HG03095 (cell line): ENCODE data around the gene ACY1.

Experiments
- ATAC-seq: cut with Tn5 transposase; IDR thresholded peaks from one replicate; pipeline ENCODE4 v1.9.1; 2021; ENCODE audit warnings: moderate library complexity; ENCODE audit not compliant: unreplicated experiment

Gene ACY1

GRCh38 chr3:51945926-51946705 lies 37.2 kb upstream of the ACY1 start:
- ATAC-seq = no peak

- ATAC-seq = no peak
Measured at GRCh38 chr3:51946796-51947195, 36.5 kb upstream of the ACY1 start.

- no peak for ATAC-seq
Measured at GRCh38 chr3:51947215-51947900, 36.0 kb upstream of the ACY1 start.

GRCh38 chr3:51948016-51948580 lies 35.2 kb upstream of the ACY1 start:
- no peak for ATAC-seq

- ATAC-seq = no peak
Measured at GRCh38 chr3:51949121-51949520, 34.2 kb upstream of the ACY1 start.

GRCh38 chr3:51950899-51951298 lies 32.4 kb upstream of the ACY1 start:
- no peak for ATAC-seq

GRCh38 chr3:51953445-51953844 lies 29.9 kb upstream of the ACY1 start:
- no peak for ATAC-seq

GRCh38 chr3:51954105-51954504 lies 29.2 kb upstream of the ACY1 start:
- no peak for ATAC-seq

- ATAC-seq = no peak
Measured at GRCh38 chr3:51954713-51955112, 28.6 kb upstream of the ACY1 start.

GRCh38 chr3:51955175-51955892 lies 28.0 kb upstream of the ACY1 start, which contains the start of gene GPR62:
GPR62 (plus strand) TSS chr3:51955381; CDS start chr3:51955653, 272 bp downstream.
- no peak for ATAC-seq

GRCh38 chr3:51955893-51956770 lies 27.2 kb upstream of the ACY1 start:
- ATAC-seq = no peak

GRCh38 chr3:51957520-51958205 lies 25.7 kb upstream of the ACY1 start:
- ATAC-seq = no peak

- ATAC-seq = no peak
Measured at GRCh38 chr3:51958603-51959521, 24.5 kb upstream of the ACY1 start.

- ATAC-seq = no peak
Measured at GRCh38 chr3:51959651-51960050, 23.7 kb upstream of the ACY1 start.

GRCh38 chr3:51960386-51960785 lies 22.9 kb upstream of the ACY1 start:
- ATAC-seq = no peak

- ATAC-seq = no peak
Measured at GRCh38 chr3:51961011-51961410, 22.3 kb upstream of the ACY1 start.

- ATAC-seq = no peak
Measured at GRCh38 chr3:51961602-51962569, 21.4 kb upstream of the ACY1 start.
